ENCODE results near the gene PAX7.

GRCh38 chr1:18789246-18789645 is 158.6 kb downstream of the PAX7 start:
- no peak for TF ChIP-seq CTCF (IDR thresholded peaks at IDR 0.05)
- no peak for TF ChIP-seq POLR2A (IDR thresholded peaks at IDR 0.05)
